SK-N-SH treated with all-trans-retinoic acid at 6 μM for 48 hours (cell line): ENCODE results near the gene ADGRG4.
"Not testable (repeated sequence)": the region's sequence is repeated elsewhere in the genome, so short reads cannot be mapped to it uniquely, and the experiment has no call there.

Experiments used
- ARNTL ChIP-seq: fragments of 450-650 bp; formaldehyde crosslinking; IDR thresholded peaks from 2 replicates; pipeline ENCODE4 v1.5.0; 2020; ENCODE audit warnings: low read depth, mild to moderate bottlenecking, moderate library complexity, borderline replicate concordance
- ISL1 ChIP-seq: fragments of 250-450 bp; sonication (Bioruptor Pico); IDR thresholded peaks from 2 replicates; pipeline ENCODE4 v2.1.2; 2022; ENCODE audit warnings: mild to moderate bottlenecking, moderate library complexity
- OSR1 ChIP-seq: fragments of 250-450 bp; sonication (Bioruptor Pico); IDR thresholded peaks from 2 replicates; pipeline ENCODE4 v1.8.0; 2022; ENCODE audit warnings: moderate library complexity, mild to moderate bottlenecking, inconsistent platforms
- SNAI2 ChIP-seq: fragments of 250-450 bp; sonication (Bioruptor Pico); IDR thresholded peaks from 2 replicates; pipeline ENCODE4 v1.5.0; 2020; ENCODE audit warnings: mild to moderate bottlenecking, moderate library complexity
- TOX ChIP-seq: fragments of 250-450 bp; sonication (Bioruptor Pico); IDR thresholded peaks from 2 replicates; pipeline ENCODE4 v1.8.0; 2021; ENCODE audit warnings: mild to moderate bottlenecking, moderate library complexity, borderline replicate concordance
- TF ChIP-seq, protein P1 (sequence below): fragments of 250-450 bp; sonication (Bioruptor Pico); IDR thresholded peaks from 2 replicates; pipeline ENCODE4 v1.8.0; 2020; ENCODE audit warnings: mild to moderate bottlenecking, moderate library complexity, borderline replicate concordance
- TF ChIP-seq, protein P2 (sequence below): fragments of 250-450 bp; sonication (Bioruptor Pico); IDR thresholded peaks from 2 replicates; pipeline ENCODE4 v1.8.0; 2021; ENCODE audit warnings: low read depth, mild to moderate bottlenecking, moderate library complexity, borderline replicate concordance

DNA sequence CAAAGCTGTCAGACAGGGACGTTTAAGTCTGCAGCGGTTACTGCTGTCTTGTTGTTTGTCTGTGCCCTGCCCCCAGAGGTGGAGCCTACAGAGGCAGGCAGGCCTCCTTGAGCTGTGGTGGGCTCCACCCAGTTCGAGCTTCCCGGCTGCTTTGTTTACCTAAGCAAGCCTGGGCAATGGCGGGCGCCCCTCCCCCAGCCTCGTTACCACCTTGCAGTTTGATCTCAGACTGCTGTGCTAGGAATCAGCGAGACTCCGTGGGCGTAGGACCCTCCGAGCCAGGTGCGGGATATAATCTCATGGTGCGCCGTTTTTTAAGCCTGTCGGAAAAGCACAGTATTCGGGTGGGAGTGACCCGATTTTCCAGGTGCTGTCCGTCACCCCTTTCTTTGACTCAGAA lies 144.9 kb downstream of the ADGRG4 start:
- TF ChIP-seq, protein P1, sequence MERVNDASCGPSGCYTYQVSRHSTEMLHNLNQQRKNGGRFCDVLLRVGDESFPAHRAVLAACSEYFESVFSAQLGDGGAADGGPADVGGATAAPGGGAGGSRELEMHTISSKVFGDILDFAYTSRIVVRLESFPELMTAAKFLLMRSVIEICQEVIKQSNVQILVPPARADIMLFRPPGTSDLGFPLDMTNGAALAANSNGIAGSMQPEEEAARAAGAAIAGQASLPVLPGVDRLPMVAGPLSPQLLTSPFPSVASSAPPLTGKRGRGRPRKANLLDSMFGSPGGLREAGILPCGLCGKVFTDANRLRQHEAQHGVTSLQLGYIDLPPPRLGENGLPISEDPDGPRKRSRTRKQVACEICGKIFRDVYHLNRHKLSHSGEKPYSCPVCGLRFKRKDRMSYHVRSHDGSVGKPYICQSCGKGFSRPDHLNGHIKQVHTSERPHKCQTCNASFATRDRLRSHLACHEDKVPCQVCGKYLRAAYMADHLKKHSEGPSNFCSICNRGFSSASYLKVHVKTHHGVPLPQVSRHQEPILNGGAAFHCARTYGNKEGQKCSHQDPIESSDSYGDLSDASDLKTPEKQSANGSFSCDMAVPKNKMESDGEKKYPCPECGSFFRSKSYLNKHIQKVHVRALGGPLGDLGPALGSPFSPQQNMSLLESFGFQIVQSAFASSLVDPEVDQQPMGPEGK (CRISPR knock-in tag), result not testable (repeated sequence)
- TF ChIP-seq, protein P2, sequence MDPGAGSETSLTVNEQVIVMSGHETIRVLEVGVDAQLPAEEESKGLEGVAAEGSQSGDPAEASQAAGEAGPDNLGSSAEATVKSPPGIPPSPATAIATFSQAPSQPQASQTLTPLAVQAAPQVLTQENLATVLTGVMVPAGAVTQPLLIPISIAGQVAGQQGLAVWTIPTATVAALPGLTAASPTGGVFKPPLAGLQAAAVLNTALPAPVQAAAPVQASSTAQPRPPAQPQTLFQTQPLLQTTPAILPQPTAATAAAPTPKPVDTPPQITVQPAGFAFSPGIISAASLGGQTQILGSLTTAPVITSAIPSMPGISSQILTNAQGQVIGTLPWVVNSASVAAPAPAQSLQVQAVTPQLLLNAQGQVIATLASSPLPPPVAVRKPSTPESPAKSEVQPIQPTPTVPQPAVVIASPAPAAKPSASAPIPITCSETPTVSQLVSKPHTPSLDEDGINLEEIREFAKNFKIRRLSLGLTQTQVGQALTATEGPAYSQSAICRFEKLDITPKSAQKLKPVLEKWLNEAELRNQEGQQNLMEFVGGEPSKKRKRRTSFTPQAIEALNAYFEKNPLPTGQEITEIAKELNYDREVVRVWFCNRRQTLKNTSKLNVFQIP (CRISPR knock-in tag), result not testable (repeated sequence)
- TF ChIP-seq OSR1 (CRISPR knock-in tag); ISL1 (CRISPR knock-in tag); ARNTL (CRISPR knock-in tag); SNAI2 (CRISPR knock-in tag); TOX: not testable (repeated sequence)
